ENCODE data around the gene ARL11.
"Not testable (repeated sequence)": the region's sequence is repeated elsewhere in the genome, so short reads cannot be mapped to it uniquely, and the experiment has no call there.

Gene ARL11

GRCh38 chr13:49627831-49628652 lies at the start of gene ARL11:
ARL11 (plus strand) TSS chr13:49628507; CDS start chr13:49630448, 1,941 bp downstream.
- peak; percentile 51 for DNase-seq

DNA sequence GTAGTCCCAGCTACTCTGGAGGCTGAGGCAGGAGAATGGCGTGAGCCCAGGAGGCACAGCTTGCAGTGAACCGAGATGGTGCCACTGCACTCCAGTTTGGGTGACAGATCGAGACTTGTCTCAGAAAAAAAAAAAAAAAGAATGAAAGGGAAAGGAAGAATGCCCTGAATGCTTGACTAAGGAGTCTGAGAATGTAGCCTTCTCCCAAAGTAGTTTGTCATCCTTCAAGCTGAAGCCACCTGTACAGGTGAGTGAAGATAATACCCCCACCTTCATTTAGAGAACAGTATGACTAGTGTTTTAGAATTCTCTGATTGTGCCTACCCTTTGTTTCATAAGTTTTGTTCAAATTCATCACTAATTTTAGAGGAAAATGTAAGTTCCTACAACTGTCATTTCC lies 48.8 kb upstream of the ARL11 start:
- no peak for DNase-seq

- DNase-seq: no peak
Observed at GRCh38 chr13:49580980-49581680, 47.2 kb upstream of the ARL11 start.

- DNase-seq: no peak
Observed at GRCh38 chr13:49584771-49585182, 43.5 kb upstream of the ARL11 start.

DNA sequence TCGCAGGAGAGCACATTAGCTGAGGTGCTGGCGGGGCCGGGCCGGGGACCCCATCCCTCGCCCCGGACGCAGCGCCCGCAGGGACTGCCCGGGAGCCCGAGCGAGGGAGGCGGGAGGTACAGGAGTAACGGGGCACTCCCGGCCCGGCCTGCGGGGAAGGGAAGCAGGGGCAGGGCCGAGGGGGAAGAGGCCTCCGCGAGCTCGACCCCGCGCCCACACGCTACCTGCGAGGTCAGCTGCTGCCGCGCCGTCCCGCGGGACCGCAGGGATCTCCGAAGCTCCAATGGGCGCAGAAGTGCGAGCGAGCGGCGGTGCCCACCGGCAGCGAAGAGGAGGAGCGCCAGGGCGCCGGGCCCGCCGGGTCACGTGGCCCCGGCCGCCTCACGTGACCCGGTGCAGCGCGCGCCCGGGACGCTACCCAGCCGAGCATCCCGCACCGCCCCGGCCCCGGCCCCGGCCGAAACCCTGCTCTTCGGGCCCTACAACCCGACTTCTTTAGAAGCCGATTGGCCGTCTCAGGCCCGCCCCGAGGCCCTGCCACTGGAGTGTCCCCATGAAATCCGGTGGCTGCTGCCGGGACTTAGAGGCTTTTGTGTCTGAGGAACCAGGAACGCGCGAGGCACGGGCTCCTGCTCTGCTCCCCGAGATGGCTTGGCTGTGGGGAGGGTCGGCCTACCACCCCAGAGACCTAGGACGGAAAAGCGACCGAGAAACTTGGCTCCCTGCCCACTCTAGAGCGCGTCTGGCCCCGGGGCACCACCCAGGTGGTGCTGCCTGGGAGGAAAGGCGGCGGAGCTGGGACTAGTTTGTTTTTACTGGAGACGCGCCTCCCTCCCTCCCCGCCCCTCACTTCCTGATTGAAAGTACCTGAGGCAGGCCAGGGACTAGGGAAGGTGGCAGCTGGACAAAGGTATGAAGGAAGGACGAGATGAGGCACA lies 42.8 kb upstream of the ARL11 start, which contains the start of gene RCBTB1:
RCBTB1 (minus strand) TSS at position 339 of the 938 bp plus-strand sequence. CDS start 18,279 bp downstream, outside the sequence.
- DNase-seq: peak; percentile 64

- DNase-seq: no peak
Observed at GRCh38 chr13:49586717-49587116, 41.6 kb upstream of the ARL11 start.

DNA sequence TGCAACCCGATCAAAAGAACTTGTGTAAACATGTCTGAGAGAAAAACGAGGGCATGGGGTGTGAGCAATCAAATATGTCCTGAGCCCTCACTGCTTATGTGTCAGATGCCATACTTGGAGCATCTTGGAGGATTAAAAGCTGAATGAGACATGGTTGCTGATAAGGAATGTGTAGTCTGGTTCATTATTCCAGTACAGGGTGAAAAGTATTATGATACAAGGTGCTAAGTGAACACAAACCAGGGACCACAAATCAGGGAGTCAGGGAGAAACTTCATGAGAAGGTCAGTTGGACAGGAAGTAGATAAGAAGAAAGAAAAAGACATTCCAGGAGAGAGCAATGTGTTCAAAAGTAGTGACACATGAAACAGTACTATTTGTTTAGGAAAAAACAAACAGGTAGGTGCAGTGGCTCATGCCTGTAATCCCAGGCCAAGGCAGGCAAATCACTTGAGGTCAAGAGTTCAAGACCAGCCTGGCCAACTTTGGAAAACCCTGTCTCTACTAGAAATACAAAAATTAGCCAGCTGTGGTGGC lies 40.9 kb upstream of the ARL11 start:
- no peak for DNase-seq

DNA sequence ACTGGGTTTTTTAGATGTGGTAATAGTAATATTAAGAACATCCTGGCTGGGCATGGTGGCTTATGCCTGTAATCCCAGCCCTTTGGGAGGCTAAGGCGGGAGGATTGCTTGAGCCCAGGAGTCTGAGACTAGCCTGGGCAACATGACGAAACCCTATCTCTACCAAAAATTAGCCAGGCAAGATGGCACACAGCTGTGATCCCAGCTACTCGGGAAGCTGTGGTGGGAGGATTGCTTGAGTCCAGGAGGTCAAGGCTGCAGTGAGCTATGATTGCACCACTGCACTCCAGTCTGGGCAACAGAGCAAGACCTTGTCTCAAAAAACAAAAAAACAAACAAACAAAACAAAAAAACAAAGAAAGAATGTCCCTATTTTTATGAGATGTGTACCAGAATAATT lies 37.6 kb upstream of the ARL11 start:
- not testable (repeated sequence) for DNase-seq

DNA sequence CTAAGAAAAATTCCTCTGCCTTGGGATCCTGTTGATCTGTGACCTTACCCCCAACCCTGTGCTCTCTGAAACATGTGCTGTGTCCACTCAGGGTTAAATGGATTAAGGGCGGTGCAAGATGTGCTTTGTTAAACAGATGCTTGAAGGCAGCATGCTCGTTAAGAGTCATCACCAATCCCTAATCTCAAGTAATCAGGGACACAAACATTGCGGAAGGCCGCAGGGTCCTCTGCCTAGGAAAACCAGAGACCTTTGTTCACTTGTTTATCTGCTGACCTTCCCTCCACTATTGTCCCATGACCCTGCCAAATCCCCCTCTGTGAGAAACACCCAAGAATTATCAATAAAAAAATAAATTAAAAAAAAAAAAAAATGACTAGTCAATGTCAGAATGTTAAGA lies 34.4 kb upstream of the ARL11 start:
- not testable (repeated sequence) for DNase-seq

GRCh38 chr13:49594576-49594975 lies 33.7 kb upstream of the ARL11 start:
- DNase-seq: no peak

DNA sequence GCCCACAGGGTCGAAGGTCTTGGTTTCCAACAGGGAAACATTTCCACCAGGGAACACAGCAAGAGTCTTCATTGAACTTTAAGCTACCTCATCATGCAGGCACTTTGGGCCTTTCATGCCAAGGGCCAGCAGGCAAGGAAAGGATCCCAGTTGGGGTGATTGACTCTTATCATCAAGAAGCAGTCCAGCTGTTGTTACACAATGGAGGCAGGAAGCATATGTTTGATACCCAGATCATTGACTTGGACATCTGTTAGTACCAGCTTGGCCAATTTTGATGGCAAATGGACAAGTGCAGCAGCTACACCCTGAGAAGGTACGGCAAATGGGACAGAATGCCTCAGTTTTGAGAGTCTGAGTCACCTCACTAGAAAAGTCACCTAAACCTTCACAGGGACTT lies 32.1 kb upstream of the ARL11 start:
- no peak for DNase-seq

DNA sequence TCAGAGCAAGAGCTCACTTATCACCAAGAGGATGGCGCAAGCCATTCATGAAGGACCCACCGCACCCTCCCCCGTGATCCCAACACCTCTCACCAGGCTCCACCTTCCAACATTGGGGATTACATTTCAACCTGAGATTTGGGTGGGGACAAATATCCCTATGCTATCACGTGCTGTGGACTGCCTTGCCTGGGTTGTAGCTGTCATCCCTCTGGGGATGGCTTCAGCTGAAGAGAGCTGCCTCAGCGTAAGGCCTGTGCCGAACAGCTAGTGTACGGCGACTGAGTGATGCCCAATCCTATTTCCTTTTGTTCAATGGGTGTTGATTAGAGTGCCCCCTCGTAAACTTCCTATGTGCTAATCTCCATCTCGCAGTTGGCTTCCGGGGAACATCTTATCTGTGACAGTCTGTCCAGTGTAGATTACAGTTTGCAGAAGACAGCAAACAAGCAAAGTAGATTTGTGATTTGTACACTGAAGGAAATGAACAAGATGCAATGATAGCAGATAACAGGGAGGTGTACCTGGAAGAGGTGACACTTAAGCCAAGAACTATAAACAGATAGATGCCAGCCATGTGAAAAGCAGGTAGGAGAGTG lies 31.2 kb upstream of the ARL11 start:
- DNase-seq: no peak

DNA sequence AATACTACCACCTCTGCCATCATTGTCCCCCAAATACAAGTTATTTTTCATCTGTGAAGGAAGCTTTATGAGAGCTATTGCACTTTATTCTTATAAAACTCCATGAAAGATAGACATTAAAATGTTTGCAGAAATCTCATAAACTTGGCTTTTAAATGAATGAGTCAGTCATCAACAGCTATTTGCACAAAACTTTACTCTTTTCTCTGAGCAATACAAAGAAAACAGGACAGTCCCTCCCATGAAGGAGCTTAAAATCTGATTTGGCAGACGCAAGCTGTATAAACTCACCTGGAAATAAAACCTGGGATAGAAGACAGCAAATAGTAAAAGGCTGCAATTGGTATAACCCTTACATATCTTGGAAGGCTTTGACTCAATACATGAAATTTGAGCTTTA lies 26.3 kb upstream of the ARL11 start:
- DNase-seq: no peak

DNA sequence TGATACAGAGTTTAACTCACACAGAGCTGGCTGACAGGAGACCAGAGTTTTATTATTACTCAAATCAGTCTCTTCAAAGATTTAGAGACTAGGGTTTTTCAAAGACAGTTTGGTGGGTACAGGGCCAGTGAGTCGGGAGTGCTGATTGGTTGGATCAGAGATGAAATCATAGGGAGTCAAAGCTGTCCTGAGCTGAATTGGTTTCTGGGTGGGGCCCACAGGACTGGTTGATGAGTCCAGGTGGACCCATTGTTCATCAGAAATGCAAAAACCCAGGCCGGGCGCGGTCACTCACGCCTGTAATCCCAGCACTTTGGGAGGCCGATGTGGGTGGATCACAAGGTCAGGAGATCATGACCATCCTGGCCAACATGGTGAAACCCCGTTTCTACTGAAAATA lies 25.7 kb upstream of the ARL11 start:
- DNase-seq: not testable (repeated sequence)

DNA sequence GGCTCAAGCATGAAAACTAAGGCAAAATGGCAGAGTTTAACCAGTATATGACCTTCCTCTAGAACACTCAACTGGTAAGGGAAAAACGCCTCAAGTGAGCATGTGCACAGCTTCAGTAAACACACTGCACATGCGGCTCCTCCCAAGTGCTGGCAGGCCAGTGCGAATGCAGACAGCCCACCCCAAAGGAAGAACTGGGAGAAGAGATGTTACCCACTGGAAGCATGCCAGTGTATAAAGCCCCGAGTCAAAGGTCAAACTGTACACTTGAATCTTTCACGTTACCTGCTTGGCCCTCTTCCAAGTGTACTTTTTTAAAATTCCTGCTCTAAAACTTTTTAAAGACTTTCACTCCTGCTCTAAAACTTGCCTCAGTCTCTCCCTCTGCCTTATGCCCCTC lies 23.7 kb upstream of the ARL11 start:
- DNase-seq: no peak

- peak; percentile 87 for DNase-seq
Observed at GRCh38 chr13:49606747-49607648, 21.3 kb upstream of the ARL11 start.

- DNase-seq: no peak
Observed at GRCh38 chr13:49607761-49608160, 20.5 kb upstream of the ARL11 start.

DNA sequence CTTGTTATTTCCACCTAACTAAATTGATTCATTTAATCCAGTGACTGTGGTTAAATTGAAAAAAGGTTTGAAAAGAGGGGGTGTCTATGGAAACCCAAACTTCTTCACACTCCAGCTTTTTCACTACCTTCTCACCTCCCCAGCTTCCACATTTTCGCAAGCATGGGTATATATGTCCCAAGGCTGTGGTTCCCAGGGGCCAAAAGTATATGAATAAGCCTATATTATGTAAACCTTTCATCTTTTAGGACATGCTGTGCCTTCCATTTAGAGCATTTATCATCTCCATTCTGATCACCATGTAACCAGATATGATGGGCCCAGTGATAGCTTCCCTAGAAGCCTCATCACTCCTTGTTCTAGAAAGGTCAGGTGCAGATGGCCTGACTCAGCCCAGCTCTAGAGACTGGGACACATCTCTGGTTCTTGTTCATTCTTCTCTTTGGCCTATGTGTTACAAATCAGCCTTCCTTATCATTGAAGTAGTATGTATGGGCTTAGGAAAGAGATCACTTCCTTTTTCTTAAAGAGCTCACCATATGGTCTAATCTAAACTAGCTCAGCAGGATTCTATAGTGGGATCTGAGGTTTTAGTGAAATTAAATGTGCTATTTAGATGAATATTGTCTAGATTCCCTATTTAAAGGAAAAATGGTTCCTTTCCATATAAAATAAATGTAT lies 19.5 kb upstream of the ARL11 start:
- DNase-seq: no peak

DNA sequence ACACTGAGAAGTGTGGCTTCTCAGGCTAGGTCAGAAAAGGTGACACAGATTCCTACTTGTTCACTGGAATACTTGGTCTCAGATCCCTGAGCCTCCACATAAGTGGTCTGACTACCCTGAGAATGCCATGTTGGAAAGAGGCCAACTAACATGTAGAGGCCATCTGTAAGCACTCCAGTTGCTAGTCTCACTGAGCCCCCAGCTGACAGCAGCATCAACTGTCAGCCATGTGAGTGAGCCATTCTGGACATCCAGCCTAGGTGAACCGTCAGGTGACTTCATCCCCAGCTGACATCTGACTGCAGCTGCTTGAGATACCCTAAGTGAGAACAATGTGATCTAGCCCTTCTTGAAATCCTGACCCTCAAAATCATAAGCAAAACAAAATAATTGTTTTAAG lies 18.1 kb upstream of the ARL11 start:
- no peak for DNase-seq

DNA sequence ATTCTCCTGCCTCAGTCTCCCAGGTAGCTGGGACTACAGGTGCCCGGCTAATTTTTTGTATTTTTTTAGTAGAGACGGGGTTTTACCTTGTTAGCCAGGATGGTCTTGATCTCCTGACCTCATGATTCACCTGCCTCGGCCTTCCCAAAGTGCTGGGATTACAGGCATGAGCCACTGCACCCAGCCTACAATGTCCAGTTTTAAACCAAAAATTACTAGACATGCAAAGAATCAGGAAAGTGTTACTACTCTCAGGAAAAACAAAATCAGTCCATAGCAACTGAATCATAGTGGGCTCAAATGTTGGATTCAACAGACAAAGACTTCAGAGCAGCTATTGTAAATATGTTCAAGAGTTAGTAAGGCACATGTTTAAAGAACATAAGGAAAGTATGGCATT lies 16.3 kb upstream of the ARL11 start:
- DNase-seq: not testable (repeated sequence)

Measured in activated CD4-positive, alpha-beta T cell treated with anti-CD3 and anti-CD28 coated beads, Interleukin-2, amount 50 U/mL, for 16 hours (primary cell).